RKO (cell line): Measurements from ENCODE around the gene ACSL3.

Source experiments
- DNase-seq: peaks from one replicate; pipeline ENCODE4 v3.0.0-alpha.2; 2016; ENCODE audit warnings: low spot score

The ACSL3 gene

DNA sequence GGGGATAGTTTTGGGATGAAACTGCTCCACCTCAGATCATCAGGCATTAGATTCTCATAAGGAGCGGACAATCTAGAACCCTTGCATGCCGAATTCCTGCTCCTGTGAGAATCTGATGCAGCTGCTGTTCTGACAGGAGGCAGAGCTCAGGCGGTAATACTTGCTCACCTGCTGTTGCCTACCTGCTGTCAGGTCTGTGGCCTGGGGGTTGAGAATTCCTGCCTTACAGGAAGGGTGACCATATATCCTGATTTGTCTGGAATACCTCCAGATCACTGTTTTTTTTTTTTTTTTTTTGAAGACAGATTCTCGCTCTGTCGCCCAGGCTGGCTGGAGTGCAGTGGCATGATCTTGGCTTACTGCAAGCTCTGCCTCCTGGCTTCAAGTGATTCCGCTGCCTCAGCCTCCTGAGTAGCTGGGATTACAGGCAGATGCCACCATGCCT is 21.7 kb downstream of the ACSL3 start:
- DNase-seq: no peak

DNA sequence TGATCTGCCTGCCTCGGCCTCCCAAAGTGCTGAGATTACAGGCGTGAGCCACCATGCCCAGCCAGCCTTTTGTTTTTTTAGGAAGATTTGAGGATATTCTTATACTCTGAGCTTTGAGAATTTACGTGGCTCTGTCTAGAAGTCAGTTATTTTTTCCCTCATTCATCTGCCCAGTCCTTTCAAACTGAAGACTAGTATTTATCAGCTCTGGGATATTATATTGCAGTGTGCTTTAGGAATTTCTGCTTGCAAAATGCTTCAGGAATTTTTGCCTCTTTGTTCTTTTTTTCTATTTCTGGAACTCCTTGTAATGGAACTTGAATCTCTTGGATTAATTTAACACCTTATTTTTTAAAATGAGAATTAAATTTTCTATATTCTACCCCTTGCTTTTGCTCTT is 22.6 kb downstream of the ACSL3 start:
- DNase-seq: no peak

DNA sequence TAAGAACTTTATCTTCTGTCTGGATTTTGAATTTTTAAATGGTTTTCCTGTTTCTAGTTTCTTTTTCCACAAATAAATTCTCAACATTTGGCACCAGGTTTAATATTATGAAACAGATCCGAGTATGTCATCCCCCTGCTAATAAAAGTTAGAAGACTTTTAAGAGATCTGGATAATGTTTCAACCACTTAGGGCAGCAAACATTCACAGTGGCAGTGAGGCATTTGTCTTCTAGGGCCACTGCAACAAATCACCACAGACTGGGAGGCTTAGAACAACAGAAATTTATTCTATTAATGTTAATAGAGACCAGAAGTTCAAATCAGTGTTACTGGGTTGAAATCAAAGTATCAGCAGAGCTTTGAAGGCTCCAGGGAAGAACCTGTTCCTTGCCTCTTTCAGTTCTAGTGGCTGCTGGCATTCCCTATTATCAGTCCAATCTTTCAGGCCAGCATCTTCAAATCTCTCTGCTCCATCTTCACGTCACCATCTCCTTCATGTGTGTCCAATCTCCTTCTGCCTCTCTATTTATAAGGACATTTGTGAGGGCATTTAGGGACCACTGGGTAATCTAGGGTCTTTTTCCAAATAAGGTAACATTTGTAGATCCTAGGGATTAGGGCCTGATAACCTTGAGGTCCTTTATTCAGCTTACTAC is 23.4 kb downstream of the ACSL3 start:
- DNase-seq: no peak

DNA sequence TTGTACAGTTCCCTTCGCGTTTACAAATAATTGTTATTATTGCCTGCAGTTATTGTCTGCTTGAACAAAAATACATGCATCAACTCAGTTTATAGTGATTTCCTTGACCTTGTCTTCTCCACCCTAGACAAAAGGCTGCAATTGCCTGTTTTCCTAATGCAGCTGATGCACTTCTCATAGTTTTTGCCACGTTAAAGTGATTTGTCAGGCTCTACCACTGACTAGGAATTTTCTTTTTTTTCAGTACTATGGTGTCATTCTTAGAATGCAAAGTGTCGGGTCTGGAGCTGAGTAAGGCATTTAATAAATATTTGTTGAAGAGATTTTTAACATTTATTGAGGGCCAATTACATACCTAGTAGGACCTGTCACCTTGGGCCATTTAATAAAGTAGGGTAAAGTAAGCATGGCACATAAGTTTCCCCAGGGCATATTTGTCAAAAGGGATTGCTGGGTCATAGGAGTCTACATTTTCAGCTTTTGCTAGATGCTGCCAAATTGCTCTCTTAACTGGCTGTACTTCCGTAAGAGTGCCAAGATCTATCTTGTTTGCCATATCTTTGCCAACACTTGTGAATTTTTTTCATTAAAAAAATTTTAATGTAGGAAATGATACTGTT is 24.1 kb downstream of the ACSL3 start:
- DNase-seq: no peak

DNA sequence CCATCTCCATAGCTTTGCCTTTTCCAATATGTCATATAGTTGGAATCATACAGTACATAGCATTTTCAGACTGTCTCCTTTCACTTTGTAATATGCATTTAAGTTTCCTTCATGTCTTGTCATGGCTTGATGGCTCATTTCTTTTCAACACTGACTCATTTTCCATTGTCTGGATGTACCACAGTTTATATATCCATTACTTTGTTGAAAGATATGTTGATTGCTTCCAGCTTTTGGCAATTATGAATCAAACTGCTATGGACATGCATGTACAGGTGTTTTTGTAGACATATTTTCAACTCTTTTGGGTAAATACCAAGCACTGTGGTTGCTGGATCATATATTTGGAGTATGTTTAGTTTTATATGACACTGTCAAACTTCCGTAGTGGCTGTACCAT is 26.3 kb downstream of the ACSL3 start:
- peak; percentile 5 for DNase-seq

DNA sequence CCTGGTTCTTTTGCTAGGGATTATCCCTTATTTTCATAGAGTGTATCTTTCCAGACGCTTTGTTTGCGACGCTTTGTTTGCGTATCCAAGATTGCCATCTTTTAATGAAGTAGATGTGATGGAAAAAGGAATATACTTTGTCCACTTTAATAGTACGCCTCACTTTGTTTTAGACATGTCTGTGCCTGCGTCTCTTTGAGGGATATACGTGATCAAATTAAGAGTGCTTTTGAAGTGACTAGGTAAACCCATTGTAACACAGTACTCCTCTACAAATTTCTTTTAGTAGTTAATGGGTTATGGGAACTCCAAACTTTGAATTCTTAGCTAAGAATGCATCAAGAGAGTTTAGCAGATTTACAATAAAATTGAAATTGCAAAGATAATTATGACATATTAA is 27.9 kb downstream of the ACSL3 start:
- DNase-seq: no peak

DNA sequence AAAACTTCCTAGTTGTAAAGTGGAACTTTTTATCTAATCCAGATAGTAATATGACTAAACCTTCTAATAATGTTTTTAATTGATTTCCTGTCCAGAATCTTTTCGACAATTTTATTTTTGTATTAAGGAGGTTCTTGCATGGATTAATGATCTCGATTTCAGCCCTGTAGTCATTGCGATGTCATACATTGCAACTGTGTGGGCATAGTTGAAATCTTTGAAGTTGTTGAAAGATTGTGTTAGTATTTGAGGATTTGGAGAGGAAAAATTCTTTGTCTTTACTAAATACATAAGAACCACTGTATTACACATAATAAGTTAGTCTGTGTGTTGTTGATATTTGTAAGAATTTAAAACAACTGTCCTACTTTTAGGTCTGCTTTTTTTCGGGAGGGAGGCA is 31.1 kb downstream of the ACSL3 start:
- DNase-seq: no peak

DNA sequence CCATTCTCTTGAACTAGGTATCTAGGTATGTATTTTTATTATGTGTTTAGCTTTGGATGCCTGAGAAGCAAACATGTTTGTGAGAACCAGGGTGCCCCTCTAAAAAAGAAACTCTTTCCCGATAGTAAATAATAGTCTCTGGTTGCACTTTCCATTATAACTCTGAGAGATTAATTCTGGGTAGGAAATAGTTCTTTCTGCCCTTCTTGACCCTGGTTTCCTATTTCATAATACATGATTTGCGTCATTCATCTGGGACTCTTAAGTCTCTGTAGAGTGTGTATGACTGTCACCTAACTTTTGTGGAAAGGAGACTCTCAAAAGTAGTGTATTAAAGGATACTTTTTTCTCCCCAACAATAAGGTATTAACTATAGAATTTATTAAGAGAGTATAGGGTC is 31.5 kb downstream of the ACSL3 start:
- DNase-seq: no peak

DNA sequence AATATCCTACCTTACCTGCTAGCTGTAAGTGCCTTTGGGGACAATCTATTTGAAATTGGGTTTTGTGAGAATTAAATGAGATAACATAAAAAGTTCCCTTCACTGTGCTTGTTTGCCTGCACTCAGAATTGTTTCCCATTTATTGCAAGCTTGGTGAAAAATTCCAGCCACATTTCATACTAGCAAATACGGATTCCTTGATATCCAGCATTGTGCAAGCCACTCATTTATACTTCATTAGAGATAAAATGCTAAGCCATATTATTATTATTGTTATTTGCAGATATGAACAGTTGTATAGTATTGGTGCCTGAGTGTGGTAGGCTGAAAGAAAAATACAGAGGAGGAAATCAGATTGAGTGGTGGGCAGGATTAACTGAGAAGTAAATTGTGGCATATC is 31.9 kb downstream of the ACSL3 start:
- no peak for DNase-seq

DNA sequence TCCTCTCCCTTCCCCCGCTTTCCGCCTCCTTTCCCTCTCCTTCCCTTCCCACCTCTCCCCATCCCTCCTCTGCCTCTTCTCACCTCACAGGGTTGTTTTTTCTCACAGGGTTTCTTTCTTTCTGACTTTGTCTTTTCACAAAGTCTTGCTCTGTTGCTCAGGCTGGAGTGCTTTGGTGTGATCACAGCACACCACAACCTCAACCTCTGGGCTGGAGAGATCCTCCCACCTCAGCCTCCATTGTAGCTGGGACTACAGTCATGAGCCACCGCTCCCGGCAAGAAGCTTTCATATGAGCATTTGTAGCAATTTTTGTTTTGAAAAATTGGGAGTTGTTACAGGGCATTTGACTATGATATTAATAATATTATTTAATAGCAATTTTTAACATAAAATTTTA is 32.9 kb downstream of the ACSL3 start:
- DNase-seq: no peak

DNA sequence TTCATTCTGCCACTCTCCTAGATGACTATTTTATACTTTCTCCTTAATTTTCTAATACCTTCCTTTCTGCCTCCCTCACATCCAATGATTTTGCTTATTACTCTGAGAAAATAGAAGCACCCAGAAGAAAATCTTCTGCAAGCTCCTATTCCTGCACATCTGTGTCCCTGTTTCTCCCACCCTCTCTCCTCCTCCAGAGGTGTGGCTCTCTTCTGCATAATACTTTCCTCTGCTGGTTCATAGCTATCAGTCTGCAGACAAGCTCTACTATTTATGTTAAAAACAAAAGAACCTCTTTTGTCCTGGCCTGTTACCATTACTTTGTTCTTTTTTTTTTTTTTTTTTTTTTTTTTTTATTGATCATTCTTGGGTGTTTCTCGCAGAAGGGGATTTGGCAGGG is 34.3 kb downstream of the ACSL3 start:
- DNase-seq: no peak

DNA sequence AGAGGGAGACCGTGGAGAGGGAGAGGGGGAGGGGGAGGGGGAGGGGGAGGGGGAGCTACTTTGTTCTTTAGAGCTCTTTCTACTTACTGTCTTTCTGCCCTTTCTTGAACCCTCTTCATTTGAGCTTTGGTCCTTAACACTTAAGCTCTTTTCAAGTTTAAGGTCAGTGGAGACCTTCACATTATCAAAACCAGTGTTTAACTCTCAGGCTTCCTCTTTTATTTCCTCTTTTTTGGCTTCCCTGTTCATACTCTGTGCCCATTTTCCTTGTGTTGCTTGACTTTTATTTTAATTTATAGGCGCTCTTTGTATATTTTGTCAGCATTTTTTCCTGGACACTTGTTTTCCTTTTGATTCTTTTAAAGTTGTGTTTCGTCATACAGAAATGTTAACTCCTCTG is 37.1 kb downstream of the ACSL3 start:
- DNase-seq: no peak

DNA sequence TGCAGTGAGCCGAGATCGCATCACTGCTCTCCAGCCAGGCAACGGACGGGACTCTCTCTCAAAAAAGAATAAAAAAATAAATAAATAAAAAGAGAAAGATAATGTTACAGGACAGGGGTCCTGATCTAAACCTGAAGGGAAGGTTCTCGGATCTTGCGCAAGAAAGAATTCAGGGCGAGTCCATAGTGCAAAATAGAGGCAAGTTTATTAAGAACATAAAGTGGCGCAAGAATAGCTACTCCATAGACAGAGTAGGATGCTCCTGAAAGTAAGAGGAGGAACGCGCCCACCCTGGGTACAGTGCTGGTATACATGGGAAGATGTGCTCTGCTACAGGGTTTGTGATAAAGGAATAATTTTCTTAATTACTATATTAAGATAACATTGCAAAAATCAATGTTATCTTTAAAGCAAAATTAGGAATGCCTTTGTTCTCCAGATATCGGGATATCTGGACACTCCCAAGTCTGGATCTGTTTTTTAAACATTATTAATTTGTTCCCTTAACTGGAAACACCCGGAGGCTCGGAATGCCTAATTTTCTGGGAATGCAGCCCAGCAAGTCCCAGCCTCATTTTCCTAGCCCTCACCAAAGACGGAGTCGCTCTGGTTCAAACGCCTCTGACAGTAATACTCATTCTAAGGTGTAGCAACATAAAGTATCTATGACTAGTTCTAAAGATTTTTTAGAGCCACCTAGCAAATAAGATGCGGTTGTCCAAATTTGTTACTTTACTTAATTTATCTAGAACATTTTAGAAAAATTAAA is 38.8 kb downstream of the ACSL3 start:
- DNase-seq: no peak

DNA sequence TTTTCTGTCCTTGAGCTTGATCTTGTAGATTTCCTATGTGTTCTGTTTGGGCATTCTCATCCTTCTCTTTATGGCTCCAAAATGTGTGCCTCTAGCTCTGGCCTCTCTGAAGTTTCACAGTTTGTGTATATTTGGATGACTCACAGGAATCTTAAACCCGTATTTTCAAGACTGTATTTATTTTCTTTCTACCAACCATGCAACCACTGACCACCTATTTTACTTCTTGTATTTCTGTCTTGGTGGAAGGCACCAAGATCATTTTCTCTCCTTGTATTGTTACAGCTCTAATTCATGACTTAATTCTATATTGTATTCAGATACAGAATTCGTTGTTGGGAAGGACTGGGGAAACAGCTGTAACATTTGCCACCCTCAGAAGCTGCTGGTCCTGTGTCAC is 39.5 kb downstream of the ACSL3 start:
- no peak for DNase-seq

DNA sequence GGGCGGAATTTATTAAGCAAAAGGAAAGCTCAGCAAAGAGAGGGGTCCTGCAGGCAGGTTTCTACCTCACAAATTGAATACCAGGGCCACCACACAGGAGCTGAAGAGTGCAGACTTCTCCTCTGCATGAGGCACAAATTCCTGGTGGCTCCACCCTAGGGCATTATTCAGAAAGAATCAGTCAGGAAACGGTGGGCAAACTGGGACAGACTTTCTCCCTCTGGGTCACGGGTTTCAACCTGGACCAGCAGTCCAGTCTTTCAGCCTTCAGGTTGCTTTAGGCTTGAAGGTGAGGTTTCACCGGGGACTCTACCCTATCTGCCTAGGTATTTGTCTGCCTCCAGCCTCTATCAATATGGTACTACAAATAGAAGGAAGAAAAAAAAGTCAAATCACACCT is 41.8 kb downstream of the ACSL3 start:
- DNase-seq: no peak

DNA sequence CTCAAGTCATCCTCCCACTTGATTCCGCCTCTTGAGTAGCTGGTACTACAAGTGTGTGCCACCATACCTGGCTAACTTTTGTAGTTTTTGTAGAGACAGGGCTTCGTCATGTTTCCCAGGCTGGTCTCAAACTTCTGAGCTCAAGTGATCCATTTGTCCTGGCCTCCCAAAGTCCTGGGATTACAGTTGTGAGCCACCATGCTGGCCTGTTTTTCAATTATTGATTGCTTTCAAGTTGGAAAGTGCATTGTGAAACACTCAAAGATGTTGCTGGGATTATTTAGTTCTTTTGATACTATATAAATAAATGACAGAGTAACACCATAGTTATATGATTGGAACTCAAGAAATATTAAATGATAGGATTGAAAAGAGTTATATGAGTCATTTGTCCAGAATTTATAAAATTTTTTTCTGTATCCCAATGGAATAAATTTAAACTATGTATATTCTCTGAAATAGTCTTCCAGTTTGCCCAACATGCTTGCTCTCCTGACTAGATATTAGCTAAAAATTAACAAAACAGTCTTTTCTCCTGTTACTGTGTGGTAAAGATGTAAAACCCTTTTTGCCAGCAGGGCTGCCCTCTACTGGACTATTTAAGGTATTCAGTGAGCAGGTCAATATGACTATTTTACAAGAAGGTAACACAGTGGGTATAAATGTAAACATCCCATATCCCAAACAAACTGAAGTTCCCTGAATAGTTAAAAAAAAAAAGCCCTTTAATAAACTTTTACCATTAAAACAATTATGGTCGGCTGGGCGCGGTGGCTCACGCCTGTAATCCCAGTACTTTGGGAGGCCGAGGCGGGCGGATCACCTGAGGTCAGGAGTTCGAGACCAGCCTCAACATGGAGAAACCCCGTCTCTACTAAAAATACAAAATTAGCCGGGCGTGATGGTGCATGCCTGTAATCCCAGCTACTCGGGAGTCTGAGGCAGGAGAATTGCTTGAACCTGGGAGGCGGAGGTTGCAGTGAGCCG is 42.7 kb downstream of the ACSL3 start:
- DNase-seq: peak; percentile 65

DNA sequence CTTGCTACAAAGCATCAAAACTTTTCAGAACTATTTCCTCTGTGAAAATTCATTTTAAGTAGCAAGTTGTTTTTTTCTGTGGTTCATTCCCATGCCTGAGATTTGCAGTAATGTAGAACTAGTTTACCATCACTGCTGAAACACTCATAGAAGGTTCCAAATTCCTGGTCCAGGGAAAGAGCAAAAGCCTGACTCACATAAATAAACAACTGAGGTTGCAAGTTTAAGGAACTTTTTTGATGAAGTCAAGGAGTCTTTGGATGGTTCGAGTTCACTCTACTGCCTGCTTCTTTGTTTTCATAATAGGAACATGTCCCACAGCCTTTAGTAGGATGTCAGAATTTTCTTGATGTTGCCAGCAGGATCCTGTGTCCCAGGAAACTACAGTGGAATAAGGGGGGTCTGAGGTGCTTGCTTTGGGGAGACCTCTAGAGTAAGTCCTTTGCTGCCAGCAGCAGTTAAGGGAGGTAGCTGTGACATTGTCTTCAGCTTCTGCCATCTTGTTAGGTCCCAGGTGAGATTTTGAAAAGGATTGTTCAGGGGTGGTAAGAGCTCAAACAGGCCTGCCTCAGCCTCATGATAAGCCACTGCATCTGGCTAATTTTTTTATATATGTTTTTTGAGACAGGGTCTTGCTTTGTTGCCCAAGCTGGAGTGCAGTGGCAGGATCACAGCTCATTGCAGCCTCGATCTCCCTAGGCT is 43.9 kb downstream of the ACSL3 start:
- no peak for DNase-seq

DNA sequence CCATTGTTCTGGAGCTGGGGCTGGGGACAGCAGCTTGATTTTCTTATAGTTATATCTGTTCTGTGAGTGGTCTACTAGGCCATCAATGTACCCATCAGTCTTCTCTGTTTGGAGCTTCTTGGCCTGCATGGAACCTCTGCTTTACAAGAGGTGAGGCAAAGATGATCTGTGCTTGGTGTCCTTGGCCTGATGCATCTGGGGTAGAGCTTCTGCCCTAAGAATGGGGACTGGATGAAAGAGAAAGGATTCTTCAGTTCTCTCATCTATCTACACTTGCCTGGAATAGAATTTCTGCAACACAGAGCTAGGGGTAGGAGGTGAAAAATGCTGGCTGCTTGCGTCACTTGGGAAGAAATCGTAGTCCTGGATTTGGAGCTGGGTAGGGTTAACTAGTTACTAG is 46.2 kb downstream of the ACSL3 start:
- no peak for DNase-seq

DNA sequence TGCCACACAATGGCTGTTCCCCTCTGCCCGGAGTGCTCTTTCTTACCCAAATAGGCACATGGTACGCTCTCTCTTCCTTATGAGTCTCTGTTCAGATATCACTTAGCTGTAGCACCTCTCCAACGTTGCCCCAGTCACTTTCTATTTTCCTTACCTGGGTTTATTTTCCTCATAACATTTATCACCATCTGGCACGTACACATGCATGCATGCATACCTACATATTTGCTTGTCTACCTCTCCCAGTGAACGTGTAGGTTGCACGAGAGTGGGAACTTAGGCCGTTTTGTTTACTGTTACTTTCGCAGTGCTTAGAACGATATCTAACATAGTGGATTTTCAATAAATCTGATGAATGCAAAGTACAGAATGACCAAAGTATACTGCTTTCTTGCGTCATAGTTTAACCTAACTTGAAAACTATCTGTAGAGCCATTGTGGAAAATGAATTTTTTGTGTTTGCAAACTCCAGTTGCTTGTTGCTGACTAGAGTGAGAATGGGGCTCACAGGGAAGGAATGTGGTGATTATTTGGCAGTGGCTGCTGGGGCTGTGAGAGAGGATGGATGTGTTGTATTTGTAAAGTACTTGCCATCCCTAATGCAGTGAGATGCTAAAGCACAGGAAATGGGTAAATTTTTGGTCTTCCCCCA is 47.1 kb downstream of the ACSL3 start:
- DNase-seq: no peak

DNA sequence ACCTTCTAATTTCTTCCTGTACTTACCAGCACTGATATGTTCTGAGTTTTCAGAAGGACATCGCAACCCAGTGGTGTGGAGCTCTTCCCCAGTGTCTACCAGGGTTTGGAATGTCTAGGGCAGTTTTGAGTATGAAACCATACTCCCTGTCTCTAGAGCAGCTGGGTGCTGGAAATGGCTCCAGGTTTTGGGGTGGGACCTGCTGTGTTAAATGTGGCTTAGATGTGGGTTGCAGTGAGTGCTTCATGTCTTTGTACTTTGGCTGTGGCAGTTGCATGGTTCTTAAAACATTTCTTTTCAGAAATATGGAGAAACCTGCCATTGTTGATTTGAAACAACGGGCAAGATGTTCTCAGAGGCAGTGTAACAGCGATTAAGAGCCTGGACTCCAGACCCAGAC is 48.5 kb downstream of the ACSL3 start:
- DNase-seq: no peak

DNA sequence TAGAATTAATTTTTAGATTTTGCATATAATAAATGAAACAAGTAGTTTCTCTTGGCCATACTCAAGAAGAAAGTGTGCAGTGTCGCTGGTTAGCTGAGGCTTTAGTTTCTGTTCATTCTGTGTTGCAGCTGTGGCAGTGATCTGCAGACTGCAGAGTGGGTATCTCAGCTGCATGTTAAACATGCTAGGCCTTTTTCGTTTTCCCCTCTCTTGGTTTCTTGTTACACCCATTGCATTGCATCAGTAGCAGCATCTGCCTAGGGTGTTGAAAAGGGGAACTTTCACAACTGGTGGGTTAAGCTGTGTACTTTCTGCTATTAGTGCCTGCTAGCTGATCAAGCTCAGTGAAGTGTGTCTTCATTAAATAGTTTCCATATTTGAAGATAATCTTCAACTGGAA is 51.3 kb downstream of the ACSL3 start:
- no peak for DNase-seq
